ENCODE results near the gene UCN2. TPM values are rescaled to one million over a fixed set of nuclear protein-coding genes. Genes with fewer than 3 reads are reported as not detected.

UCN2 gene
- total RNA-seq, 4 donors from 2014 or later, result 0.19 TPM; not detected in 3

GRCh38 chr3:48600711-48601621, 37.4 kb upstream of the UCN2 start:
- H3K36me3 ChIP-seq, result peaks cover 0 to 88% of the 10 kb centered on the region in 2 donors
- peaks cover 0 to 29% (median 20%) of the 10 kb centered on the region in 3 donors for H3K4me1 ChIP-seq
- no peak overlapping the region for H3K4me3 ChIP-seq
- H3K27me3 ChIP-seq, result no peaks in the 10 kb centered on the region
- no peaks in the 10 kb centered on the region for H3K9me3 ChIP-seq
- peak overlapping the region in 2 of 4 donors; percentile 20 to 83 for H3K27ac ChIP-seq
- no peak for ATAC-seq
- 92% methylated on average over 11 of the region's 19 CpGs; no CpG with 5 or more reads in 1 of the 2 donors for whole genome bisulfite sequencing, 2 donors (ENCODE audit: low coverage in 1 of 2)
- TF ChIP-seq CTCF (IDR thresholded peaks at IDR 0.05) (no peak), EP300 (IDR thresholded peaks at IDR 0.05) (no peak), POLR2A (IDR thresholded peaks at IDR 0.05) (no peak), POLR2AphosphoS5 (IDR thresholded peaks at IDR 0.05) (no peak)

GRCh38 chr3:48599509-48600285, 36.1 kb upstream of the UCN2 start:
- ATAC-seq, result no peak
- Histone ChIP-seq H3K9me3 (no peaks in the 10 kb centered on the region), H3K27ac (peak overlapping the region in 3 of 4 donors; percentile 74 to 89 (median 83)), H3K27me3 (peaks cover 7% of the 10 kb centered on the region), H3K36me3 (peaks cover 0 to 75% of the 10 kb centered on the region in 2 donors), H3K4me3 (no peak overlapping the region), H3K4me1 (peaks cover 0 to 35% (median 30%) of the 10 kb centered on the region in 3 donors)
- no peak for TF ChIP-seq POLR2A (IDR thresholded peaks at IDR 0.05)
- TF ChIP-seq POLR2AphosphoS5 (IDR thresholded peaks at IDR 0.05), result no peak
- TF ChIP-seq CTCF (IDR thresholded peaks at IDR 0.05), result no peak
- TF ChIP-seq EP300 (IDR thresholded peaks at IDR 0.05), result no peak
- WGBS, 2 donors (ENCODE audit: low coverage in 1 of 2), result 100% methylated on average over 1 of the region's 12 CpGs; no CpG with 5 or more reads in 1 of the 2 donors

- no peak for TF ChIP-seq POLR2AphosphoS5 (IDR thresholded peaks at IDR 0.05)
- no peak for TF ChIP-seq POLR2A (IDR thresholded peaks at IDR 0.05)
- peak in 1 of 4 experiments; percentile 4 for TF ChIP-seq CTCF (IDR thresholded peaks at IDR 0.05)
- no peak for TF ChIP-seq EP300 (IDR thresholded peaks at IDR 0.05)
These were observed 35.5 kb upstream of the UCN2 start for GRCh38 chr3:48599077-48599501.

GRCh38 chr3:48598323-48599076, 34.9 kb upstream of the UCN2 start:
- Histone ChIP-seq H3K4me3 (no peak overlapping the region), H3K36me3 (peaks cover 0 to 63% of the 10 kb centered on the region in 2 donors), H3K9me3 (no peaks in the 10 kb centered on the region), H3K4me1 (peaks cover 0 to 42% (median 32%) of the 10 kb centered on the region in 3 donors), H3K27me3 (peaks cover 19% of the 10 kb centered on the region), H3K27ac (peak overlapping the region in 3 of 4 donors; percentile 74 to 89 (median 83))
- WGBS, 2 donors (ENCODE audit: low coverage in 1 of 2), result 36% methylated on average over 2 of the region's 5 CpGs; no CpG with 5 or more reads in 1 of the 2 donors
- TF ChIP-seq EP300 (IDR thresholded peaks at IDR 0.05) (no peak), POLR2AphosphoS5 (IDR thresholded peaks at IDR 0.05) (peak; percentile 40), CTCF (IDR thresholded peaks at IDR 0.05) (peak in 1 of 4 experiments; percentile 4), POLR2A (IDR thresholded peaks at IDR 0.05) (no peak)
- peak; percentile 63 for ATAC-seq

More at GRCh38 chr3:48599077-48599501, 35.5 kb upstream of the UCN2 start:
- no peak overlapping the region for H3K4me3 ChIP-seq
- H3K4me1 ChIP-seq, result peaks cover 0 to 41% (median 32%) of the 10 kb centered on the region in 3 donors
- ATAC-seq, result no peak
- peak overlapping the region in 3 of 4 donors; percentile 74 to 89 (median 83) for H3K27ac ChIP-seq
- H3K9me3 ChIP-seq, result no peaks in the 10 kb centered on the region
- H3K27me3 ChIP-seq, result peaks cover 13% of the 10 kb centered on the region
- 40 to 44% methylated on average over 4 of the region's 11 CpGs for WGBS, 2 donors (ENCODE audit: low coverage in 1 of 2)
- peaks cover 0 to 69% of the 10 kb centered on the region in 2 donors for H3K36me3 ChIP-seq

Data from gastroesophageal sphincter (tissue), 4 donors.